Neural cell (in vitro differentiated cells): ENCODE measurements around the gene MTA1.

Source experiments
- EP300 ChIP-seq: fragments of 450-650 bp; conservative IDR thresholded peaks from 2 replicates; pipeline ENCODE4 v1.6.1; 2014; ENCODE audit warnings: antibody characterized with exemption, mild to moderate bottlenecking, moderate library complexity; ENCODE audit not compliant: poor library complexity, severe bottlenecking
- EZH2 ChIP-seq: fragments of 200-600, 300-800 bp; shearing (Covaris generic), sonication (generic); IDR thresholded peaks from 2 replicates; pipeline ENCODE4 v1.6.1; 2014; ENCODE audit warnings: antibody characterized with exemption, low read length, borderline replicate concordance, mild to moderate bottlenecking; ENCODE audit not compliant: insufficient read depth, poor library complexity, severe bottlenecking
- MXI1 ChIP-seq: fragments of 450-650 bp; conservative IDR thresholded peaks from 2 replicates; pipeline ENCODE4 v1.6.1; 2014; ENCODE audit warnings: antibody characterized with exemption, mild to moderate bottlenecking; ENCODE audit not compliant: poor library complexity, severe bottlenecking
- POLR2AphosphoS5 ChIP-seq: IDR thresholded peaks from 2 replicates; pipeline ENCODE4 v1.6.1; 2012
- RAD21 ChIP-seq: fragments of 450-650 bp; conservative IDR thresholded peaks from 2 replicates; pipeline ENCODE4 v1.6.1; 2014; ENCODE audit warnings: antibody characterized with exemption, mild to moderate bottlenecking, moderate library complexity
- REST ChIP-seq: IDR thresholded peaks from 2 replicates; pipeline ENCODE4 v1.6.1; 2012; ENCODE audit warnings: borderline replicate concordance
- SMC3 ChIP-seq: fragments of 450-650 bp; conservative IDR thresholded peaks from 2 replicates; pipeline ENCODE4 v1.6.1; 2014; ENCODE audit warnings: antibody characterized with exemption, mild to moderate bottlenecking, moderate library complexity; ENCODE audit not compliant: poor library complexity
- TAF1 ChIP-seq: IDR thresholded peaks from 2 replicates; pipeline ENCODE4 v1.6.1; 2012; ENCODE audit warnings: low read depth
- TF ChIP-seq, protein P1 (sequence below): fragments of 450-650 bp; IDR thresholded peaks from 2 replicates; pipeline ENCODE4 v1.5.1; 2014; ENCODE audit warnings: antibody characterized with exemption, mild to moderate bottlenecking, moderate library complexity; ENCODE audit not compliant: poor library complexity, severe bottlenecking

GRCh38 chr14:105458010-105458409, 38.4 kb downstream of the MTA1 start:
- TF ChIP-seq EP300 (no peak), POLR2AphosphoS5 (no peak), REST (no peak), EZH2 (no peak), TAF1 (no peak), MXI1 (no peak), RAD21 (no peak), SMC3 (no peak)
- TF ChIP-seq, protein P1, sequence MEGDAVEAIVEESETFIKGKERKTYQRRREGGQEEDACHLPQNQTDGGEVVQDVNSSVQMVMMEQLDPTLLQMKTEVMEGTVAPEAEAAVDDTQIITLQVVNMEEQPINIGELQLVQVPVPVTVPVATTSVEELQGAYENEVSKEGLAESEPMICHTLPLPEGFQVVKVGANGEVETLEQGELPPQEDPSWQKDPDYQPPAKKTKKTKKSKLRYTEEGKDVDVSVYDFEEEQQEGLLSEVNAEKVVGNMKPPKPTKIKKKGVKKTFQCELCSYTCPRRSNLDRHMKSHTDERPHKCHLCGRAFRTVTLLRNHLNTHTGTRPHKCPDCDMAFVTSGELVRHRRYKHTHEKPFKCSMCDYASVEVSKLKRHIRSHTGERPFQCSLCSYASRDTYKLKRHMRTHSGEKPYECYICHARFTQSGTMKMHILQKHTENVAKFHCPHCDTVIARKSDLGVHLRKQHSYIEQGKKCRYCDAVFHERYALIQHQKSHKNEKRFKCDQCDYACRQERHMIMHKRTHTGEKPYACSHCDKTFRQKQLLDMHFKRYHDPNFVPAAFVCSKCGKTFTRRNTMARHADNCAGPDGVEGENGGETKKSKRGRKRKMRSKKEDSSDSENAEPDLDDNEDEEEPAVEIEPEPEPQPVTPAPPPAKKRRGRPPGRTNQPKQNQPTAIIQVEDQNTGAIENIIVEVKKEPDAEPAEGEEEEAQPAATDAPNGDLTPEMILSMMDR: no peak
